Measurements from ENCODE around the gene EIF2S3.
"Not testable (repeated sequence)": the region's sequence is repeated elsewhere in the genome, so short reads cannot be mapped to it uniquely, and the experiment has no call there.

Gene EIF2S3

GRCh38 chrX:24050522-24051318 lies 4.0 kb upstream of the EIF2S3 start:
- not testable (repeated sequence) for DNase-seq

- DNase-seq, result no peak
These were observed 244 bp downstream of the EIF2S3 start for GRCh38 chrX:24055043-24055356.

- DNase-seq, result no peak
These were observed 8.7 kb downstream of the EIF2S3 start for GRCh38 chrX:24063488-24063887.

GRCh38 chrX:24069877-24070276 lies 15.1 kb downstream of the EIF2S3 start:
- no peak for DNase-seq

- DNase-seq, result peak; percentile 1 to 23
These were observed 24.7 kb downstream of the EIF2S3 start for GRCh38 chrX:24079411-24079810.

GRCh38 chrX:24080245-24080644 lies 25.5 kb downstream of the EIF2S3 start:
- DNase-seq, result not testable (repeated sequence)

- no peak for DNase-seq
These were observed 25.9 kb downstream of the EIF2S3 start for GRCh38 chrX:24080704-24081103.

- DNase-seq, result peak; percentile 67 to 68
These were observed 27.0 kb downstream of the EIF2S3 start for GRCh38 chrX:24081661-24082154.

- no peak for DNase-seq
These were observed 27.7 kb downstream of the EIF2S3 start for GRCh38 chrX:24082447-24082846.

GRCh38 chrX:24085101-24085500 lies 30.3 kb downstream of the EIF2S3 start:
- DNase-seq, result no peak

- no peak for DNase-seq
These were observed 35.8 kb downstream of the EIF2S3 start for GRCh38 chrX:24090300-24091200.

- DNase-seq, result no peak
These were observed 39.0 kb downstream of the EIF2S3 start for GRCh38 chrX:24093746-24094145.

GRCh38 chrX:24097741-24098260 lies 43.0 kb downstream of the EIF2S3 start:
- DNase-seq, result no peak

GRCh38 chrX:24098932-24099331 lies 44.2 kb downstream of the EIF2S3 start:
- no peak for DNase-seq

- DNase-seq, result no peak
These were observed 44.6 kb downstream of the EIF2S3 start for GRCh38 chrX:24099394-24099793.

- DNase-seq, result no peak
These were observed 46.0 kb downstream of the EIF2S3 start for GRCh38 chrX:24100713-24101112.

- no peak for DNase-seq
These were observed 55.3 kb downstream of the EIF2S3 start for GRCh38 chrX:24110069-24110468.

GRCh38 chrX:24113181-24113580 lies 58.4 kb downstream of the EIF2S3 start:
- no peak for DNase-seq

- no peak for DNase-seq
These were observed 62.5 kb downstream of the EIF2S3 start for GRCh38 chrX:24117258-24117657.

- no peak for DNase-seq
These were observed 69.6 kb downstream of the EIF2S3 start for GRCh38 chrX:24124244-24124799.

GRCh38 chrX:24125028-24125612 lies 70.4 kb downstream of the EIF2S3 start:
- DNase-seq, result no peak

Measured in NCI-H526 (cell line).